ENCODE results near the gene PUS7L.

- TF ChIP-seq YY1 (IDR thresholded peaks at IDR 0.05; ENCODE audit: low read depth) (no peak), FOXM1 (IDR thresholded peaks at IDR 0.05; ENCODE audit: borderline replicate concordance, low read depth) (no peak), NFIC (IDR thresholded peaks at IDR 0.05) (no peak), EGR1 (IDR thresholded peaks at IDR 0.05) (no peak), REST (IDR thresholded peaks at IDR 0.05; ENCODE audit: low read depth) (no peak), CREB1 (IDR thresholded peaks at IDR 0.05; ENCODE audit: low read depth) (no peak), USF1 (IDR thresholded peaks at IDR 0.05) (no peak), CEBPB (IDR thresholded peaks at IDR 0.05) (no peak), TAF1 (IDR thresholded peaks at IDR 0.05; ENCODE audit: low read depth) (no peak), EP300 (IDR thresholded peaks at IDR 0.05; ENCODE audit: borderline replicate concordance) (no peak), MAX (IDR thresholded peaks at IDR 0.05) (no peak), ZBTB7A (IDR thresholded peaks at IDR 0.05; ENCODE audit: low read depth) (no peak), TCF12 (IDR thresholded peaks at IDR 0.05; ENCODE audit: low read depth) (no peak)
Observed at GRCh38 chr12:43737646-43738045, 20.9 kb downstream of the PUS7L start.
